Sigmoid colon (tissue), 4 donors: ENCODE results near the gene RNF169.

Experiments used
- EP300 ChIP-seq, 4 donors: sonication (generic); formaldehyde crosslinking; IDR thresholded peaks; one replicate each; pipeline ENCODE4 v1.6.1; 2017; ENCODE audit warnings: antibody characterized with exemption in 4 of 4
- POLR2A ChIP-seq, 2 donors: fragments of 450-650 bp; IDR thresholded peaks; one replicate each; pipeline ENCODE4 v1.6.1; 2016; ENCODE audit warnings: antibody characterized with exemption in 2 of 2, mild to moderate bottlenecking in 2 of 2, moderate library complexity in 2 of 2
- TF ChIP-seq, protein P1 (sequence below), 4 experiments: fragments of 450-650 bp in 3 of 4; fragments of 200-600 bp in 1 of 4; IDR thresholded peaks; one replicate each; pipeline ENCODE4 v1.5.1; 2016 to 2019; ENCODE audit warnings: antibody characterized with exemption in 4 of 4, mild to moderate bottlenecking in 3 of 4, moderate library complexity in 2 of 4

- TF ChIP-seq POLR2A (IDR thresholded peaks at IDR 0.05) (no peak), EP300 (IDR thresholded peaks at IDR 0.05) (no peak)
- TF ChIP-seq, protein P1, sequence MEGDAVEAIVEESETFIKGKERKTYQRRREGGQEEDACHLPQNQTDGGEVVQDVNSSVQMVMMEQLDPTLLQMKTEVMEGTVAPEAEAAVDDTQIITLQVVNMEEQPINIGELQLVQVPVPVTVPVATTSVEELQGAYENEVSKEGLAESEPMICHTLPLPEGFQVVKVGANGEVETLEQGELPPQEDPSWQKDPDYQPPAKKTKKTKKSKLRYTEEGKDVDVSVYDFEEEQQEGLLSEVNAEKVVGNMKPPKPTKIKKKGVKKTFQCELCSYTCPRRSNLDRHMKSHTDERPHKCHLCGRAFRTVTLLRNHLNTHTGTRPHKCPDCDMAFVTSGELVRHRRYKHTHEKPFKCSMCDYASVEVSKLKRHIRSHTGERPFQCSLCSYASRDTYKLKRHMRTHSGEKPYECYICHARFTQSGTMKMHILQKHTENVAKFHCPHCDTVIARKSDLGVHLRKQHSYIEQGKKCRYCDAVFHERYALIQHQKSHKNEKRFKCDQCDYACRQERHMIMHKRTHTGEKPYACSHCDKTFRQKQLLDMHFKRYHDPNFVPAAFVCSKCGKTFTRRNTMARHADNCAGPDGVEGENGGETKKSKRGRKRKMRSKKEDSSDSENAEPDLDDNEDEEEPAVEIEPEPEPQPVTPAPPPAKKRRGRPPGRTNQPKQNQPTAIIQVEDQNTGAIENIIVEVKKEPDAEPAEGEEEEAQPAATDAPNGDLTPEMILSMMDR (IDR thresholded peaks at IDR 0.05), result no peak
Observed at GRCh38 chr11:74818283-74818946, 69.8 kb downstream of the RNF169 start.
